Ecto neural progenitor cell (in vitro differentiated cells): ENCODE data around the gene NT5C1A.

Source experiments
- DNase-seq: peaks from one replicate; pipeline ENCODE4 v3.0.0-alpha.2; 2018; ENCODE audit warnings: low spot score

The NT5C1A gene

DNA sequence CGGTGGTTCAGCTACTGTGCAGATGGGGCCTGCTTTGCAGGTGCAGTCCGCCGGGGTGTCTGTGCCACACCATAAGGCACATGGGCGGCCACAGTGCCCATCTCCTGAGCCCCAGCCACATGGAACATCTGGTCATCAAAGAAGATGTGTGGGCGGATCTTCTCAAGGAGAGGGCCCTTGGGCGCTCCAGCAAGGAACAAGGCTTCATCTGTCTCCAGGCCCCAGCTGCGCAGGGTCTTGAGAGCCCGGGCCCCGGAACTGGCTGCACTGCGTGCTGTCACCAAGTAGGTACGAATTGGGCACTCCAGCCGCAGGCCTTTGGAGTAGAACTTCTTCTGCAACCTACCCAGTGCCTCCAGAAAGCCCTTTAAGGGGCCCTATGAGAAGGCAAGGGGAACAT lies 12.8 kb downstream of the NT5C1A start:
- DNase-seq: no peak

DNA sequence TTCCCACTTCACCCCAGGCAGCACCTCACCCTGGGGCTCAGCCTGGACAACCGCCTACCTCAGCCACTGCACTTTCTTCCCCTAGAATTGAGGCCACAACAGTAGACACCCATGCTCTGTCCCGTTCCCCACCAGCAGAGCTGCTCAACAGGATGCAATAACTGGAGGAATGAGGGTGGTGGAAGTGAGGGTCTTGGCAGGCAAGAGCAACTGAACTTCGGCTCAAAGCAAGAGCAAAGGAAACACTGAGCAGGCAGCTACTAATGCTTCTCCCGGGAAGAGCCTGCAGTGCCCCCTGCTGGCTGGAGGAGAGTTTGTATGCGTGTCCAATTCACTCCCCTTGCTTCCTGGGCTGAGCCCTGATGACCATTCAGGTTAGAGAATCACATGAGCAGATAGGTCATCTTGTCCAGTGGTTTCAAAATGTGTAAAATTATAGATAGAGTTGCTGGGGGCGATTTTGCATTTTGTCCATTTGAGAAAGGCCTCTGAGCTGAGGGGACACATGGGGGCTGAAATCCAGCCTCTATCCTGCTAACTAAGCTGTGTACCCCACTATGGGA lies 13.9 kb downstream of the NT5C1A start:
- DNase-seq: peak; percentile 84

DNA sequence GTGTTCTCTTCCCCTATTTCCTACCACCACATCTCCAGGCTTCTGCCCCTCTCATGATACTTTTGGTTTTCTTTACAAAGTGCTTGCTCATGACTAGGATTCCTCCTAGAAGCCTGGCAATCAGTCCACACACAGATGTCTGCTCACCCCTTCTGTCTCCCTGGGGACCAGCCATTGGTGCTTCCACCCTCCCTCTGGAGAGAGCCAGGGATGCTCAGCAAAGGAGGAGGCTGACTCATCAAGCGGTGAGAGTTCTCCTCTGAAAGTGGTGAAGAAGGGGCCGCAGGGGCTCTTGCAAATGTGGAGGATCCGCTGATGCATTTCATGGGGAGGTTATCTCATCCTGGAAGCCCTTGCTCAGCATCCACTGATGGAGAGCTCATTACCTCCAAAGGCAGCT lies 14.5 kb downstream of the NT5C1A start:
- DNase-seq: no peak

DNA sequence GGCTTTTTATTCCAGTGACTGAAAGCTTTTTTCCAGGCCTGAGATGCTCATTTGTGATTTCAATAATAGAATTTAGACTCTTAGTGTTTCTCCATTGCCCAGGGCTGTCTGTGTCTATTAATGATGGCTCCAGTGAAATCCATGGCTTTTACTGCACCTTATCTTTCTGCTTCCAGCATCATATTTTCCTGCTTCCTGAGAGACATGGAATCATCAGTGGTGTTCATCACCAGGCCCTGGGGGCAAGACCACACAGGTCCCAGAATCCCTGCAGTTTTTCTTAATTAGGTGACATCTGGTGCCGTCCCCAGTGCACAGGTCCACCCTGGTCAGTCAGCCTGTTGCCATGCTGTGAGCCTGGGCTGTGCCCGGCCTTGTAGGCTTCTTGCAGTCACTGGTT lies 15.5 kb downstream of the NT5C1A start:
- DNase-seq: no peak

DNA sequence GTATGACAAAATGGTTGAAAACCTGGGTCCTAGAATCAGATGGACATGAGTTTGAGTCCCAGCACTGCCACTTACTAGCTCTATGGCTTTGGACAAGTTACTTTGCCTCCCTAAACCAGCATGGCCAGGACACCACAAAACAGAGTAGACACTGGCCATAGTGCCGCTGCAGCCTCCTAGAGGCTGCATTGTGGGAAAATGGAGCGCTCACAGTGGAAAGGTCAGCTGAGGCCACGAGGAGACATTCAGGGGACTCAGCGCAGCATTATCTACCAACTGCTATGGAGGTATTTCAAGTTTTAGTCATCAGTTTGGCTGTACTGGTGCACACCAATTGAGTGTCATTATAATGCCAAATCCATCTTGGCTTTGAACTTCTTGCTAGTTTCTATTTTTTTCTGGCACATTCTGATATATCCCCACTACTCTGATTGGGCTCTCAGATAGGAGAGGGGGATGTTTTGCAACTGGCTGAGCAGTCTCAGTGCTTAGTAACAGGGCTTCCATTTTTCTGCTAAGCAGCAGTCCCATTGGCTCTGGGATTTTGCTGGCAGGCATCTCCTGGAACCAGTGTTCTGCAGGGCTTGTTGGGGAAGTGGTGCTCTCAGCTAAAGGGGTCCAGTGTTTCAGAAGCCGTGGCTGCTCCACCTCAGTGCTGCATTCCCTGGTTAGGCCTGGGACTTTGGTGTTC lies 16.2 kb downstream of the NT5C1A start:
- DNase-seq: no peak

DNA sequence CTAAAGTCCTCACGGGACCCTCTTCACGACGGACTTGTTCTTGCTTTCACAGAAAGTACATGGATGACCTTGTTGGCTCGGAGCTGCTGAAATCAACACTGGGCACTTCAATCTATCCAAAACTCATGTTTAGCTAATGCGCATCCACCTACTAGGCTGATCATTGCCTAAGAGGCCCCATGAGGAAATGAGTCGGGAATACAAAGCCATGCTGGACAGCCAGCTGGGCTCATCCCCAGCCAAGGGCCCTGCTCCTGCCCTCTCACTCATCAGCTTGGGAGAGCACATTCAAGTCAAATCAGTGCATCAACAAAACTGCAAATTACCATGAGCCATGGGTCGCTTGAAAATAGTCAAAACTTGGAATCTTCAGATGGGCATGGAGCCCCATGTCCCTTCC lies 17.6 kb downstream of the NT5C1A start:
- DNase-seq: no peak

DNA sequence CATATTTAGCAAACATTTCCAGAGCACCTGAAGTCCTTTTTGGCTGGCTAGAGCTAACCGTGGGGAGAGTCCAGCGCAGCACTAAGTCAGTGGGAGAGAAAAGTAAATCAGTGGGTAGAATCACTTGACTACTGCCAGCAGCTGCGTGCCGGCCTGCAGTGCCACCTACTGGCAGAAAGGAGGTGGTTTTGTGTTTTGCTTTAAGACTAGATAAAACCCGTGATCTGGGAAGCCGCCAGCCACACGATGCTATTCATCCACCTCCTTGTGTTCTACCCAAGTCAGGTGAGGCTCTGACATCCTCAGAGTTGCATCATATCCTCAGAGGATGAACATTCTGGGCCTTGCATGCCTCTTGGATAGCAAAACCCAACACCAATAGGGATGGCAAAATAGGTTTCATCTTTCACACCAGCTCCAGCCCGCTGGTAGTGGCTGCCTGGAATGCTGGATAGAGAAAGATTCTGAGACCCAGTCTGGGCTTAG lies 18.3 kb downstream of the NT5C1A start:
- peak; percentile 79 for DNase-seq

DNA sequence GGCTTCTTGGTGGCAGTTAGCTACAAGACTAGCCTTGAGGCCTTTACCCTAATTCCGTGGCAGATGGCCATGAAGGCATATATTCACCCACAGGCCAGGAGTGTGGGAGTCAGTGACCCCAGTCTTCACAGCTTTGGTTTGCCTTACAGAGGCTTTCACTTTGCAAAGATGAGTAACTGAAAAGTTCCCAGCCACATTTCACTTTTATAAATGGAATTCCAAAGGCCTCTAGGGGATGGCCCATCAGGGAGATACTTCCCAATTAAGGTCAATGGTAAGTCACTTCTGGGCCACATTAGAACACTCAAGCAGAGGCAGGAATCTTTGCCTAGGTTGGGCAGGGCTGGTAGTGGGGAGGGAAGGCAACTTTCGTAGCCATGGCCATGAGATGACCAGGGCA lies 19.4 kb downstream of the NT5C1A start:
- no peak for DNase-seq

DNA sequence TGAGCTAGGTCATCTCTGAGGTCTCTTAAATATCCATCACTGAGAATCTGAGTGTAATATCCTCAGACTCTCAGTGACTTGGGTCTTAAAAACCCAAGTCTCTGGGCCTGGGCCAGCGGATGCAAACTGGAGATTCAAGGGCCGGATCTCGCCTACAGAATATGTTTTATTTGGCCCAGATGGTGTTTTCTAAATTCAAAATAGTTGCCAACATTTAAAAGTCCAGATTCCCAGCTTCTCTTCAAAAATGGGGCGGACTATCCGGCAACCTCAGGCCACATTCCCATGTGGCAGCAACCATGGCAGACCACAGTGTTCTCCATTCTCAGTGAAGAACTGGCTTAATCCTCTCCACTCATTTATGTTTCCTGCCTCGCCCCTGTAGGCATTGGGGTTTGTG lies 19.8 kb downstream of the NT5C1A start:
- no peak for DNase-seq

DNA sequence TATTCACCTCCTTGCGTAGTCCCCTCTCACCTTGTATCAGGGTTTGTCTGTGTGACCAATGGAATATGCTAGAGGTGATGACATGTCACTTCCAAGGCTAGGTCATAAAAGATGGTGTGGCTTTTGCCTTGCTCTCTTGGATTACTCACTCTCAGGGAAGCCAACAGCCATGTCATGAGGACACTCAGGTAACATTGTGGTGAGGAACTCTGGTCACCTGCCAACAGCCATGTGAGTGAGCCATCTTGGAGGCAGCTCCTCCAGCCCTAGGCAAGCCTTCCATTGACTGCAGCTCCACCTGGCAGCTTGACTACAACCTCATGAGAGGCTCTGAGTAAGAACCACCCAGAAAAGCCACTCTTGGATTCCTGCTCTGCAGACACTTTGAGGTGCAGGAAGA lies 21.5 kb downstream of the NT5C1A start:
- DNase-seq: no peak

DNA sequence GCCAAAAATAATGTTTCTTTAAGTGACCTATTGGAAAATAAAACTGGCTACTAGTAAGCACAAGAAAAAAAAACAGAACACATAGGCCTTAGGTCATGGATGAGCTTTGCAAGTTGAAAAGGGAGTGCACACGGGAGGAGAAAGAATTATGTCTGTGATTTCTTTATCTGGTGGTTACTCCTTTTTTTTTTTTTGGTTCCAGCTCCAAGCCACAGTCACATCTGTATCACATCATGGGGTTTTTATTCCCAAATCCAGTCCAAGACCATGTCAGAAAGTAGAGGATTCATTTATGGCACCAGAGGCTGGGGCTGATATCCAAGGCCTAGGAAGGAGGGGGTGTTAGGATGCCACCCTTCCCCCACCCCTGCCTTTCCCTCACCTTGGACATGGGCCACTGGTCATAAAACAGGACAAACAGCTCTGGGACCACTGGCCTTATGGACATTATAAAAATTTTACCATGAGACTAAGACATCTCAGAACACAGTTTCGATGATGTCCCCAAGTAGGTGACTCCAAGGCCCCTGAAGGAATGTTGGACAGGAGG lies 22.2 kb downstream of the NT5C1A start:
- DNase-seq: no peak

DNA sequence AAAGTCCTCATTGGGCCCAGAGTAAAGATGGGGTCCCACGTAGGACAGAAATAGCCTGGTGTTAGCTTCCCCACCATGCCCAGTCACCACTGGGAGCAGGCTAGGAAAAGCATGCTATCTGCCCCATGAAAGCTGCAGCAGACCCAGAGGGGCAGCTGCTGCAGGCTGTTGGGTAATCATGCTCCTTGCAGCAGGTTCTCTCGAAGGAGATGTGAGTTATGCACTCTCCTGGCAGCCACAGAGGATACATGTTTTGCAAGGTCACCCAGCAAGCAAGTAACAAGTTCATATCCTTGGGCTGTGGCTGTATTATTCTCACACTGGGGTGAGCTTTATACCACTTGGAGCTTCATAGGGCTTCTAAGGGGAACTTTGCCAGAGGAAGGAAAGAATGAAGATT lies 23.4 kb downstream of the NT5C1A start:
- DNase-seq: no peak

DNA sequence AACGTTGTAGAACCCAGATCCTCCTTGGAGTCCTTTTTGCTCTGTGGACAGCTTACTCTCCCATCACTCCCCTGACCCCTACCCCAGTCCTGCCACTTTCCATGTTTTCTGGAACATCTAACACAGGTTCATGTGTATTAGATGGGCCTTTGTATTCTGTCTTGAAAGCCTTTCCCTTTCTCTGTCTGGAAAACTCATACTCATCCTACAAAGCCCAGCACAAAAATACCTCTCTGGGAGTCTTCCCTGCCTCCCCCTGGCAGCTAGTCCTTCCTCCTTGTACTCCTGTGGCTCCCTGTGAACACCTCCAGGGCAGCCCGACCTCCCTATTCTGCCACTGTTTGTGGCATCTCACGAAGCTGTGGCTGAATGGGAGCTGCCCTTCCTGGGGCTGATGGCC lies 24.7 kb downstream of the NT5C1A start:
- DNase-seq: no peak

DNA sequence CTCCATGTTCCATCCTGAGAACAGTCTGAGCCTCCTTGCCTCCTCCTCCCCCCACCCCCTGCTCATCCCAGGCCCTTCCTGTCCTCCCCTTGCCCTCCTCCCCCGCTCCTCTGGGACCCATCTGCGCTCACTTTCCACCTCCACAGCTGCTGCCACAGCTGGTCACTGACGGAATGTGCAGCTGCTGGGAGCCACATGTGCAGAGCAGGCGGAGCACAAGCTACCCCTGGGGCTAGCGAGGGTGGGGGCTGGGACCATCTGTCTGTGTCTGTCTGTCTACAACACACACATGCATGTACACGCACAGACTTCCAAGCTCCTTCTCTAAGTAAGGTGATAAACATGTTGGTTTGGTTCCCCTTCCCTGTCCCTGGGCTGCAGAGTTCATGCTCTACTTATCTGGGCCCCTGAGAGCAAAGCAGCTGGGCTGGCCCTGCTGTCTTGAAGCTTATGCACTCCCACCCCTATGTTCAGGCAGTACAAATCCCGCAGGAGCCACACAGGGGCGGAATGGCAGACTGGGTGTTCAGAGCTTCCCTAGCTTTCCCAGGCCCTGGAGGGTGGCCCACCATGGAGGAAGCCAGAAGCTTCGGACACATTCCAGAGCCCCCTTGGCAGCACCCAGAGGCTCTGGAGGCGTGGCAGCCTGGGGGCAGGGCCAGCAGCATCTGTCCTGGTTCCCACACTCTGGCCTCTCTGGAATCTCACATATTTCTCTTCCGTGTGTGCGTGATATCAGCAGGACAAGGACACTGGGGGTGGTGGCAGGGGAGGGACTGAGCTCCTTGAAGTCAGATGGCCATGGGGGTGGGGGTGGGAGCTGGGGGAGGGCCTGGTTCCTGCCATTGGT lies 25.4 kb downstream of the NT5C1A start:
- DNase-seq: peak; percentile 85

DNA sequence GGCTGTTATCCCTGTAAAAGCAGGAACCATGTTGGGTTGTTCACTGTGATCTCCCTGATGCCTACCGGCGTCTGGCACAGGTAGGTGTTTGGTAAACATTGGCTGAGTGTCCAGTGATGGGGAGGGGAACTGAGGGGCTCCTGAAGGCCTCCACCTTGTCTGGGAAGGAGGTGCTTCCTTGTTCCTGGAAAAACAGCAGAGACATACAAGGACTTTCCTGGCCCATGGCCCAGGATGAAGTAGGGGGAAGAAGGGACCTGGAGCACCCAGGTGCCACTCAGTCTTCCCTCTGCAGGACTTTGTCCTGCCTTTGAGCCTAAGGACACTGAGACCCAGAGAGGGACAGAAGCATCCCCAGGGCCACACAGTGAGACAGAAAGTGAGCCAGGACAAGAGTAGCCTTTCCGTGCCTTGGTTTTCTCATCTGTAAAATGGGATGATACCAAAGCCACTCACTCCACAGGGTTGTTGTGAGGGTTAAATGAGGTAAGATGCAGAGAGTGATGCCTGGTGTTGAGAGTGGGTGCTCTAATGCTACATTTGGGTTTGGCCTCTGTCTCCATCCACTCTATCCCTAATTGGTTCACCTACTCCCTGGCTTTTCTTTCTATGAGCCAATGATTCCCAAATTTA lies 26.4 kb downstream of the NT5C1A start:
- no peak for DNase-seq

DNA sequence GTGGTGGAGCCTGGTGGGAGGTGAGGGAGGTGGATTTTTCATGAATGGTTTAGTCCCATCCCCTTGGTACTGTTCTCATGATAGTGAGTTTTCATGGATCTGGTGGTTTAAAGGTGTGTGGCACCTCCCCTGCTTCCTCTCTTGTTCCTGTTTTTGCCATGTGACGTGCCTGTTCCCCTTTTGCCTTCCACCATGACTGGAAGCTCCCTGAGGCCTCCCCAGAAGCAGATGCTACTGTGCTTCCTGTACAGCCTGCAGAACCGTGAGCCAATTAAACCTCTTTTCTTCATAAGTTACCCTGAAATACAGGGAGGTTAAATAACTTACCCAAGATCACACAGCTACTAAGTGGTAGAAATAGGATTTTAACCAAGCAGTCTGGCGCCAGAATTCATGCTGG lies 28.2 kb downstream of the NT5C1A start:
- DNase-seq: no peak

DNA sequence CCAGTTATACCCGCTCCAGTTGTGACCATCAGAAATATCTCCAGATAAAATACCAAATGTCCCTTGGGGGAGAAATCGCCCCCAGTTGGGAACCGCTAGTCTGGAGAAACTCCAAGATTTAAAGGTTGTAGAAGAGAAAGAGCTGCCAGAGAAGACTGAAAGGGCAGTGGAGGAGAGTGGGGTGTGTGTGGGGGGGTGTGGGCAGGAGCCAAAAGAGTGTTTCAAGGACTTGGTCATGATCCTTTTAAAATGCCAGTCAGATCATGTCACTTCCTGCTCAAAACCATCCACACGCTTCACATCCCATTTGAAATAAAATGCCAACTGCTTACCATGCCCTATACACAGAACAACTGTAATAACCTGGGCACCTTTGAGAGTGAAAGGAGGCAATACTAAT lies 29.1 kb downstream of the NT5C1A start:
- no peak for DNase-seq

DNA sequence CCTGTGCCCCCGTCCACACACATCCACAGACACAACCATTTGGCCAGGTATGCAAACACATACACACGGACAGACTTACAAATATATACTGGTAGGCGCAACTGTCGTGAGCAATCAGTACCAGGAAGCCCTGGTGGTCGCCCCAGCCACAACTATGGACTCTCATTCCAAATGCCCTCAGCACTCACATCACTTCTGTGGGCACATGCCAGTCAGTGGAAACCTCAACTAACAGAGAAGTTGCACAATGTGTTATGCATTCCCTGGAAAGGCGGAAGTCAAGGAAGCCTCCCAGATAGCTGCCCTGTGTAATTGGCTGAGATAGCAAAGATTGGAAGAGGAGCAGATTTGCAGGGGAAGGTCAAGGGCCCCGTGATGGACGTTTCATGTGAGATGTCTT lies 31.0 kb downstream of the NT5C1A start:
- no peak for DNase-seq

DNA sequence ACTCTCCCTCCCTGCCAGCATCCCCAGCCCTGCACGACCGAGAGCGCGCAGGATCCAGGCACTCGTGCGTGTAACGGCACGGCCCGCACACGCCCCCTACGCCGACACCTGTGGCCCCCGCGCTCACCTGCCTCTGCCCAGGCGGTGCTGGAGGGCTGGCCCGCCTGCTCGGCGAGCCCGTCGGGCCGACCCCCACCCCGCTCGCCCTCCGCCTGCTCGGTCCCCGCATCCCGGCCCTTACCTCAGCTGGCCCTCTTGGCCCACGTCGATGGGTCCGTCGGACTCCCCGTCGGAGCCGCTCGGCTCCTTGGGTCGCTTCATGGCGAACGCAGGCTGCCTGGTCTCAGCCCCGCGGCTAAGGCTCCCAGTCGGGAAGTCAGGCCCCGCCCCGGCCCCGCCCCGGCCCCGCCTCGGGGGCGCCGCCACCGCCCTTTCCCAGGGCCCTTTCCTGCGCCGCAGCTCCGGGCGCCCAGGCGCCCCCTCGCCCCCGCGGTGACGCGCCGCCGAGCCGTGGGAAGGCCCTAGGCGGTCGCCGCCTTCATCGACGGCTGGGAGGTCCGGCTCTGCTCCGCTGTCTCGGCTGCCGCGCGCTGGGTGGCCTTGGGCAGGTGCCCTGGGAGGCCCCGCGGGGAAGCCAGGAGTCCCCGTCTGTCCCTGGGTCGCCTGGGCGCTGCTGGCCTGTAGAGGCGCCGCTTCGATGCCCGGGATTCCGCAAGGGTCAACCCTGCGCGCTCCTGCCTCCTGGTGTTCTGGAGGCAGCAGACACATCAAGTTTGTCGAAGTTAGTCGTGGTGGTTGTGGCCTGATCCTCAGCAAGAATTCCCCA lies 32.4 kb downstream of the NT5C1A start, which contains the start of gene HEYL:
Gene HEYL, minus strand, starts transcription at position 339 of the 826 bp plus-strand sequence. Its CDS starts 18 bp downstream, at position 321.
- peak; percentile 92 for DNase-seq

DNA sequence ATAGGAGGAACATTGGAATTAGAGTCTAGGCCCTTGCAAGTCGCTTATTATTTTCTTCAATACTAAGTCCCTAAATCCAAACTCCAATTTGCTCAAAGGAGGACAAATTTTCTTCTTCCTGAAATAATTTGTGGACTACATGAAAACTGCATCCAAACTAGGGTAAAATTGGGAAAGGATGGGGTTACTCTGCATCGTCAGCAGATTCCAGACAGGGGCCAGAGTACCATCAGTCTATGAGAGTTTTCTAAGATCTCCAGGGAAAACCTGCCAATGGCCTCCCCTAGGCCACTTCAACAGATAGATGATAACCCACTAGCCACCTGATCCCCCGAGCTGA lies 33.0 kb downstream of the NT5C1A start:
- no peak for DNase-seq

DNA sequence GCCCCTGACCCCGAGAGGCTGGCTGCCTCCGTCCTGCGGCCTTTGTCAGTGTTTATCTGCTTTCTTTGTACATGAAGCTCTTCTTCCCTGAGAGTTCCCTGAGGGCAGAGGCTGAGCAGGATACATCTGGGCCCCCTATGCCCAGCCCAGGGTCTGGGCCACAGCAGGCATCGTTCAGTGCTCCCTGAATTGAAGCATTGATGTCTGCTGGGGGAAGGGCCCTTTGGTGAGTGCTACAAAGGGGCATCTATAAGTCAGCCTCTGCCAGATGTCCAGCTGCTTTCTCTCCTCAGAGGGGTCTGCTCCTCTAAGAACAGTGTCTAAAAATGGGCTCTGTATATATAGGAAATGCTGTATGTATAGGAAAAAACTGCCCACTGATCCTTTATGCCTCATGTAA lies 34.5 kb downstream of the NT5C1A start:
- DNase-seq: peak; percentile 59

DNA sequence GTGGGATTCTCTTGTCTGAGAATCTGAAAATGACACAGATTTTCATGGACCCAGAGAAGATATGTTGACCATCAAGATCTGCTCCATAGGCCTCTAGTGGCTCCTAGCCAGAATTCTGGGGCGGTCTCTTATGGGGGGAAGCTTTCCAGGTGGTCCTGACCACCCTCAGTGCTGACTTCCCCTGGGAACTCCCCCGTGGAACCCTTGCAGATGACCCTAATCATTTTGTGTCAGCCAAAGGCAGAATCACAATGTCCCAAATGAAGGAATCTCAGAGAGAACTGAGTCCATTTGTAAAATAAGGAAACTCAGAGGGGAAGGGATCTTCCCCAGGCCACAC lies 36.1 kb downstream of the NT5C1A start:
- no peak for DNase-seq
